ENCODE results near the gene SMAD2. TPM values are rescaled to one million over a fixed set of nuclear protein-coding genes. Genes with fewer than 3 reads are reported as not detected.

SMAD2 gene
- total RNA-seq, 1 experiment from 2014 or later = 121 TPM

DNA sequence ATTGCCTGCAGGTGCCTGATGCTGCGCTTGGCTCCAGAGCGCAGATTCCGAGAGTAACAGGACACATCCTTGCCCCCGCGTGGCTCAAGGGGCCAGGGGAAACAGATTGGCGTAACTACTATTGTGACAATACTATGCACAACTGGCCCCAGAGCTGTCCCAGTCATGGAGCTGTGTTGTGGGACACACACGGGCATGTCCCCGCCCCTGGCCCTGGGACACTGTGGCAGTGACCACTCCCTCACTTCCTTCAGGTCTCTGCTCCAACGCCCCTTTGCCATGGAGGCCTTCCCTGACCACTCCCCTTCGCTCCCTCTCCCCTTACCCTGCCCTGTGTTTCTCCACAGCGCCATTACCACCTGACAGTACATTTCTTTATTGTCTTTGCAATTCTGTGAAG is 132.1 kb downstream of the SMAD2 start:
- Histone ChIP-seq H3K27me3 (ENCODE audit: insufficient read depth, low read length) (no peaks in the 10 kb centered on the region), H4K5ac (ENCODE audit: insufficient read length, low read depth, low read length) (no peak overlapping the region), H3K23me2 (ENCODE audit: insufficient read length, low read depth, low read length, poor library complexity, severe bottlenecking) (no peaks in the 10 kb centered on the region), H3K79me2 (ENCODE audit: insufficient read depth, low read length) (no peaks in the 10 kb centered on the region), H4K91ac (ENCODE audit: insufficient read length, low read depth, low read length) (no peak overlapping the region), H2BK15ac (ENCODE audit: low read depth, low read length) (no peak overlapping the region), H3K14ac (ENCODE audit: insufficient read depth, low read length) (no peak overlapping the region), H3K4me2 (ENCODE audit: insufficient read depth, insufficient read length, low read length) (no peak overlapping the region), H3K4ac (ENCODE audit: low read depth, low read length) (no peak overlapping the region), H3K18ac (ENCODE audit: insufficient read length, low read depth, low read length) (no peak overlapping the region), H3K9ac (ENCODE audit: extremely low read depth, insufficient read length, low read length) (no peak overlapping the region), H3K9me3 (ENCODE audit: control insufficient read depth, low read depth, low read length) (no peaks in the 10 kb centered on the region), H4K20me1 (ENCODE audit: control insufficient read depth, insufficient read depth, insufficient read length) (no peaks in the 10 kb centered on the region), H3T11ph (ENCODE audit: low read length) (no peak overlapping the region), H3K27ac (ENCODE audit: insufficient read length, low read depth, low read length) (no peak overlapping the region), H3K4me1 (ENCODE audit: insufficient read depth, low read length) (no peaks in the 10 kb centered on the region), H3K79me1 (ENCODE audit: insufficient read depth, low read depth, low read length, poor library complexity, severe bottlenecking) (no peaks in the 10 kb centered on the region), H2AFZ (ENCODE audit: low read length) (no peak overlapping the region), H2BK120ac (ENCODE audit: low read depth, low read length, poor library complexity, severe bottlenecking) (no peak overlapping the region), H2AK5ac (ENCODE audit: insufficient read length, low read length) (no peak overlapping the region), H3K23ac (ENCODE audit: insufficient read length, low read depth, low read length) (no peak overlapping the region), H2BK12ac (ENCODE audit: insufficient read length, low read depth, low read length) (no peak overlapping the region), H3K56ac (ENCODE audit: insufficient read length, low read depth, low read length) (no peak overlapping the region), H4K8ac (replicated peaks; ENCODE audit: insufficient read length, low read depth, low read length) (no peak overlapping the region), H2BK5ac (ENCODE audit: insufficient read length, low read length) (no peak overlapping the region), H2BK20ac (ENCODE audit: low read depth, low read length, poor library complexity, severe bottlenecking) (no peak overlapping the region)
- TF ChIP-seq, protein P1, sequence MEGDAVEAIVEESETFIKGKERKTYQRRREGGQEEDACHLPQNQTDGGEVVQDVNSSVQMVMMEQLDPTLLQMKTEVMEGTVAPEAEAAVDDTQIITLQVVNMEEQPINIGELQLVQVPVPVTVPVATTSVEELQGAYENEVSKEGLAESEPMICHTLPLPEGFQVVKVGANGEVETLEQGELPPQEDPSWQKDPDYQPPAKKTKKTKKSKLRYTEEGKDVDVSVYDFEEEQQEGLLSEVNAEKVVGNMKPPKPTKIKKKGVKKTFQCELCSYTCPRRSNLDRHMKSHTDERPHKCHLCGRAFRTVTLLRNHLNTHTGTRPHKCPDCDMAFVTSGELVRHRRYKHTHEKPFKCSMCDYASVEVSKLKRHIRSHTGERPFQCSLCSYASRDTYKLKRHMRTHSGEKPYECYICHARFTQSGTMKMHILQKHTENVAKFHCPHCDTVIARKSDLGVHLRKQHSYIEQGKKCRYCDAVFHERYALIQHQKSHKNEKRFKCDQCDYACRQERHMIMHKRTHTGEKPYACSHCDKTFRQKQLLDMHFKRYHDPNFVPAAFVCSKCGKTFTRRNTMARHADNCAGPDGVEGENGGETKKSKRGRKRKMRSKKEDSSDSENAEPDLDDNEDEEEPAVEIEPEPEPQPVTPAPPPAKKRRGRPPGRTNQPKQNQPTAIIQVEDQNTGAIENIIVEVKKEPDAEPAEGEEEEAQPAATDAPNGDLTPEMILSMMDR (conservative IDR thresholded peaks at IDR 0.05) = no peak
- WGBS (ENCODE audit: extremely low coverage, insufficient read length, low lambda C conversion rate) = no CpG with 5 or more reads among the region's 11 CpGs
- Mint-ChIP-seq H3K4me1 (peaks cover 7 to 21% of the 10 kb centered on the region in 2 experiments), H3K9me3 (peaks cover 0 to 1% of the 10 kb centered on the region in 2 experiments; a peak in 2 of 5 replicates), H3K36me3 (ENCODE audit: insufficient read depth in 1 of 3, low read depth in 3 of 3) (peaks cover 0 to 1% (median 0%) of the 10 kb centered on the region in 3 experiments; a peak in 1 of 7 replicates), H3K27me3 (ENCODE audit: low read depth) (peaks cover 4% of the 10 kb centered on the region), H3K4me3 (no peak overlapping the region), H3K27ac (no peak overlapping the region)
- no peak for DNase-seq

Data from H9 (cell line).